Heart left ventricle (tissue), 13 donors: ENCODE data around the gene SLC35G6.

Experiments
- POLR2A ChIP-seq, 2 donors: fragments of 450-650 bp; IDR thresholded peaks; one replicate each; pipeline ENCODE4 v1.6.1; 2017; ENCODE audit warnings: antibody characterized with exemption in 2 of 2, mild to moderate bottlenecking in 2 of 2, moderate library complexity in 2 of 2
- TF ChIP-seq, protein P1 (sequence below), 12 donors: fragments of 200-600 bp; sonication (generic) in 4 of 12; IDR thresholded peaks; one replicate each; pipeline versions ENCODE4 v1.5.0 to v1.8.0; 2018 to 2022; ENCODE audit warnings: antibody characterized with exemption in 12 of 12, mild to moderate bottlenecking in 5 of 12
- donor health status: ischemic (EF 13 %, LVEDD 7.1; RV severe dilation, severe dysfunction).
- donor health status: DM: no; HTN: yes; CAD: no.
- donor health status: DM: no; HTN: no; CAD: no.
- donor health status: ischemic (EF 25% LVEDD 6.9; RV normal size, moderate dysfunction).
- donor health status: ischemic (EF 25% LVEDD 5.7; RV mildly dilated, moderate dysfunction).
- donor health status: ischemic (EF 35%, LVEDD 5.7; RV mildly dilated, moderate dysfunction).
- donor health status: nonischemic (EF 11% LVEDD 7.7; RV severe dilation, severe dysfunction).
- donor health status: DM: yes; HTN: yes; CAD: no.
- donor health status: PGD.
- donor health status: ischemic (EF 29% LVEDD 5.4; RV normal size, mild dysfunction).
- donor health status: nonischemic (EF 23%, LVEDD 6.1; RV moderate dilation, normal function).

GRCh38 chr17:7515911-7516610 is 34.8 kb downstream of the SLC35G6 start:
- TF ChIP-seq, protein P1, sequence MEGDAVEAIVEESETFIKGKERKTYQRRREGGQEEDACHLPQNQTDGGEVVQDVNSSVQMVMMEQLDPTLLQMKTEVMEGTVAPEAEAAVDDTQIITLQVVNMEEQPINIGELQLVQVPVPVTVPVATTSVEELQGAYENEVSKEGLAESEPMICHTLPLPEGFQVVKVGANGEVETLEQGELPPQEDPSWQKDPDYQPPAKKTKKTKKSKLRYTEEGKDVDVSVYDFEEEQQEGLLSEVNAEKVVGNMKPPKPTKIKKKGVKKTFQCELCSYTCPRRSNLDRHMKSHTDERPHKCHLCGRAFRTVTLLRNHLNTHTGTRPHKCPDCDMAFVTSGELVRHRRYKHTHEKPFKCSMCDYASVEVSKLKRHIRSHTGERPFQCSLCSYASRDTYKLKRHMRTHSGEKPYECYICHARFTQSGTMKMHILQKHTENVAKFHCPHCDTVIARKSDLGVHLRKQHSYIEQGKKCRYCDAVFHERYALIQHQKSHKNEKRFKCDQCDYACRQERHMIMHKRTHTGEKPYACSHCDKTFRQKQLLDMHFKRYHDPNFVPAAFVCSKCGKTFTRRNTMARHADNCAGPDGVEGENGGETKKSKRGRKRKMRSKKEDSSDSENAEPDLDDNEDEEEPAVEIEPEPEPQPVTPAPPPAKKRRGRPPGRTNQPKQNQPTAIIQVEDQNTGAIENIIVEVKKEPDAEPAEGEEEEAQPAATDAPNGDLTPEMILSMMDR (IDR thresholded peaks at IDR 0.05) = no peak
- TF ChIP-seq POLR2A (IDR thresholded peaks at IDR 0.05) = no peak
